Peyer's patch (tissue), 4 donors: Measurements from ENCODE around the gene TAF11L4. TPM values are rescaled to one million over a fixed set of nuclear protein-coding genes. Genes with fewer than 3 reads are reported as not detected.
"Not testable (repeated sequence)": the region's sequence is repeated elsewhere in the genome, so short reads cannot be mapped to it uniquely, and the experiment has no call there.

ENCODE experiments used
- DNase-seq, 3 donors: peaks; one replicate each; pipeline ENCODE4 v3.0.0-alpha.2; 2017 to 2019
- H3K27ac ChIP-seq, 4 donors: fragments of 200-600 bp; sonication (generic); one replicate each; pipeline ENCODE4 v1.5.1; 2016 to 2019
- H3K27me3 ChIP-seq, 2 donors: fragments of 200-600 bp; sonication (generic); one replicate each; pipeline ENCODE4 v1.5.1; 2019
- H3K36me3 ChIP-seq, 3 donors: fragments of 200-600 bp; sonication (generic); one replicate each; pipeline ENCODE4 v1.5.1; 2016 to 2019
- H3K4me1 ChIP-seq, 4 donors: fragments of 200-600 bp; sonication (generic); one replicate each; pipeline ENCODE4 v1.5.1; 2016 to 2019
- H3K4me3 ChIP-seq, 4 donors: fragments of 200-600 bp; sonication (generic); 1 replicate in 3 of 4; 2 replicates in 1 of 4; pipeline ENCODE4 v1.5.1; 2016 to 2019; ENCODE audit warnings: mild to moderate bottlenecking in 1 of 4
- H3K9me3 ChIP-seq, 4 donors: fragments of 200-600 bp; sonication (generic); one replicate each; pipeline ENCODE4 v1.5.1; 2016 to 2019; ENCODE audit warnings: mild to moderate bottlenecking in 1 of 4
- small RNA-seq, 2 donors: library from RNA; depleted of rRNA; stranded (forward); fragments of <200 nt; gene quantifications; one replicate each; pipeline ENCODE3, GENCODE V24; 2016
- total RNA-seq, 4 donors: library from RNA; depleted of rRNA; stranded (reverse); fragments of >200 nt; gene quantifications; one replicate each; pipeline ENCODE4 v1.1.0, GENCODE V29; 2016

TAF11L4 gene
- total RNA-seq, 4 donors from 2014 or later = not detected

GRCh38 chr5:17528369-17528768 is 6.8 kb downstream of the TAF11L4 start, which contains the start of gene TAF11L6:
Gene TAF11L6, plus strand, starts transcription at chr5:17528669.
- DNase-seq, H3K4me1 ChIP-seq, H3K36me3 ChIP-seq, H3K4me3 ChIP-seq, H3K27me3 ChIP-seq, H3K27ac ChIP-seq, H3K9me3 ChIP-seq: not testable (repeated sequence)

Small RNA genes lying within 50 kb of the gene (small RNA-seq; reads per million reads assigned to genes)
- 0 reads per million in 2 donors for gene AC106774.3

Other genes starting within 250 kb of the TAF11L4 start
- not detected for gene TAF11L2, start 23.6 kb upstream of the TAF11L4 start, total RNA-seq
- not detected for gene TAF11L3, start 3.4 kb upstream of the TAF11L4 start, total RNA-seq
- not detected for gene TAF11L5, start 3.4 kb downstream of the TAF11L4 start, total RNA-seq
- gene TAF11L6, start 6.9 kb downstream of the TAF11L4 start, total RNA-seq = not detected
- not detected for gene TAF11L7, start 64.0 kb downstream of the TAF11L4 start, total RNA-seq
- gene TAF11L8, start 69.2 kb downstream of the TAF11L4 start, total RNA-seq = not detected
- not detected for gene TAF11L9, start 72.6 kb downstream of the TAF11L4 start, total RNA-seq
- gene TAF11L10, start 76.0 kb downstream of the TAF11L4 start, total RNA-seq = not detected
- not detected for gene TAF11L11, start 82.4 kb downstream of the TAF11L4 start, total RNA-seq
- not detected for gene TAF11L12, start 88.6 kb downstream of the TAF11L4 start, total RNA-seq
- not detected for gene TAF11L13, start 110.3 kb downstream of the TAF11L4 start, total RNA-seq
- not detected for gene TAF11L14, start 112.7 kb downstream of the TAF11L4 start, total RNA-seq